ENCODE measurements around the gene CBX4. TPM values are rescaled to one million over a fixed set of nuclear protein-coding genes. Genes with fewer than 3 reads are reported as not detected.
A peak's percentile ranks its signal among the peaks of the same experiment; 100 is the strongest.

The CBX4 gene
- polyA plus RNA-seq, 1 donor from 2014 or later: 31.9 TPM

DNA sequence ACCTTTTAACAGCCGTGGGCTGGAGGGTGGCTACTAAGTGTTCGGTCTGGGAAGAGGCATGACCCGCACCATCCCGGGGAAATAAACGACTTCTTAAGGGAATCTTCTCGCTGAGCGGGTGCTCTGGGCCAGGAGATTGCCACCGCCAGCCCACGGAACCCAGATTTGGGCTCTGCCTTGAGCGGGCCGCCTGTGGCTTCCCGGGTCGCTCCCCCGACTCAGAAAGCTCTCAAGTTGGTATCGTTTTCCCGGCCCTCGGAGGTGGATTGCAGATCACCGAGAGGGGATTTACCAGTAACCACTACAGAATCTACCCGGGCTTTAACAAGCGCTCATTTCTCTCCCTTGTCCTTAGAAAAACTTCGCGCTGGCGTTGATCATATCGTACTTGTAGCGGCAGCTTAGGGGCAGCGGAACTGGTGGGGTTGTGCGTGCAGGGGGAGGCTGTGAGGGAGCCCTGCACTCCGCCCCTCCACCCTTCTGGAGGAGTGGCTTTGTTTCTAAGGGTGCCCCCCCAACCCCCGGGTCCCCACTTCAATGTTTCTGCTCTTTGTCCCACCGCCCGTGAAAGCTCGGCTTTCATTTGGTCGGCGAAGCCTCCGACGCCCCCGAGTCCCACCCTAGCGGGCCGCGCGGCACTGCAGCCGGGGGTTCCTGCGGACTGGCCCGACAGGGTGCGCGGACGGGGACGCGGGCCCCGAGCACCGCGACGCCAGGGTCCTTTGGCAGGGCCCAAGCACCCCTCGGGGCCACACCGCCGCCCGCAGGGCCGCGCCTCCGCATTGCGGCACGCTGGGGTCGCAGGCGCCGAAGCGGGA, 3.6 kb upstream of the CBX4 start:
- Histone ChIP-seq H3K36me3 (ENCODE audit: insufficient read depth, low read length) (no peaks in the 10 kb centered on the region), H4K20me1 (ENCODE audit: insufficient read depth) (peaks cover 4% of the 10 kb centered on the region), H3K9me3 (ENCODE audit: low read length) (no peaks in the 10 kb centered on the region), H3K4me3 (ENCODE audit: low read length) (peak overlapping the region; percentile 61), H3K27ac (ENCODE audit: low read length) (no peak overlapping the region), H3K27me3 (ENCODE audit: insufficient read depth, low read depth, low read length) (peaks cover 57% of the 10 kb centered on the region), H3F3A (ENCODE audit: insufficient read depth, low read length, poor library complexity, severe bottlenecking) (no peaks in the 10 kb centered on the region), H3K9me2 (ENCODE audit: insufficient read depth, low read length) (no peaks in the 10 kb centered on the region), H3K4me2 (ENCODE audit: low read length) (no peak overlapping the region), H2AFZ (ENCODE audit: low read depth, low read length) (no peak overlapping the region), H3K9ac (ENCODE audit: low read length) (peak overlapping the region; percentile 57), H3K79me2 (replicated peaks; ENCODE audit: insufficient read depth, low read length) (peaks cover under 1% of the 10 kb centered on the region)
- TF ChIP-seq EZH2 (IDR thresholded peaks at IDR 0.05; ENCODE audit: borderline replicate concordance, insufficient read depth, low read length, poor library complexity, severe bottlenecking) (peak; percentile 5), EP300 (conservative IDR thresholded peaks at IDR 0.05; ENCODE audit: poor library complexity, severe bottlenecking) (no peak), SMC3 (conservative IDR thresholded peaks at IDR 0.05; ENCODE audit: poor library complexity) (no peak), TAF1 (IDR thresholded peaks at IDR 0.05; ENCODE audit: low read depth) (no peak), MXI1 (conservative IDR thresholded peaks at IDR 0.05; ENCODE audit: poor library complexity, severe bottlenecking) (no peak), POLR2AphosphoS5 (IDR thresholded peaks at IDR 0.05) (no peak)

DNA sequence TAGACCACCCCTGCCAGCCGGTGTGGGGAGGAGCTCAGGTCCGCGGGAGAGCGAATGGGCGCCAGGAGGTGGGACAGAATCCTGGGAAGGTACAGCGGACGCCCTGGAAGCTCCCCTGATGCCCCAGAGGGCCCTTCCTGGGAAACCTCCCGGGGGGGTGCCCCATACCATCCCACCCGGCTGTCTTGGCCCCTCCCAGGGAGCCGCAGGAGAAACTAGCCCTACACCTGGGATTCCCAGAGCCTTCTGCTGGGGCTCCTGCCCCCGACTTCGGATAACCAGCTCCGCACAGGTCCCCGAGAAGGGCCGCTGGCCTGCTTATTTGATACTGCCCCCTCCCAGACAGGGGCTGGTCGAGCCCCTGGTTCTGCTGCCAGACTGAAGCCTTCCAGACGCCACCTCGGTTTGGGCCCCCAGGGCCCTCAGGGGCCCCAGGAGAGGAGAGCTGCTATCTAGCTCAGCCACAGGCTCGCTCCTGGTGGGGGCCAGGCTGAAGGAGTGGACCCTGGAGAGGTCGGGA, 3.0 kb upstream of the CBX4 start:
- H3K9ac ChIP-seq (ENCODE audit: low read length): peak overlapping the region; percentile 18
- H3F3A ChIP-seq (ENCODE audit: insufficient read depth, low read length, poor library complexity, severe bottlenecking): no peaks in the 10 kb centered on the region
- H3K9me3 ChIP-seq (ENCODE audit: low read length): no peaks in the 10 kb centered on the region
- H2AFZ ChIP-seq (ENCODE audit: low read depth, low read length): no peak overlapping the region
- H4K20me1 ChIP-seq (ENCODE audit: insufficient read depth): peaks cover 10% of the 10 kb centered on the region
- H3K36me3 ChIP-seq (ENCODE audit: insufficient read depth, low read length): no peaks in the 10 kb centered on the region
- peaks cover 57% of the 10 kb centered on the region for H3K27me3 ChIP-seq (ENCODE audit: insufficient read depth, low read depth, low read length)
- no peak overlapping the region for H3K27ac ChIP-seq (ENCODE audit: low read length)
- peaks cover 7% of the 10 kb centered on the region for H3K79me2 ChIP-seq (replicated peaks; ENCODE audit: insufficient read depth, low read length)
- H3K4me2 ChIP-seq (ENCODE audit: low read length): no peak overlapping the region
- no peak overlapping the region for H3K4me3 ChIP-seq (ENCODE audit: low read length)
- TF ChIP-seq EZH2 (IDR thresholded peaks at IDR 0.05; ENCODE audit: borderline replicate concordance, insufficient read depth, low read length, poor library complexity, severe bottlenecking) (peak; percentile 30), POLR2AphosphoS5 (IDR thresholded peaks at IDR 0.05) (no peak), TAF1 (IDR thresholded peaks at IDR 0.05; ENCODE audit: low read depth) (no peak), SMC3 (conservative IDR thresholded peaks at IDR 0.05; ENCODE audit: poor library complexity) (no peak), RAD21 (conservative IDR thresholded peaks at IDR 0.05) (no peak), EP300 (conservative IDR thresholded peaks at IDR 0.05; ENCODE audit: poor library complexity, severe bottlenecking) (no peak), MXI1 (conservative IDR thresholded peaks at IDR 0.05; ENCODE audit: poor library complexity, severe bottlenecking) (no peak)
- TF ChIP-seq, protein P1, sequence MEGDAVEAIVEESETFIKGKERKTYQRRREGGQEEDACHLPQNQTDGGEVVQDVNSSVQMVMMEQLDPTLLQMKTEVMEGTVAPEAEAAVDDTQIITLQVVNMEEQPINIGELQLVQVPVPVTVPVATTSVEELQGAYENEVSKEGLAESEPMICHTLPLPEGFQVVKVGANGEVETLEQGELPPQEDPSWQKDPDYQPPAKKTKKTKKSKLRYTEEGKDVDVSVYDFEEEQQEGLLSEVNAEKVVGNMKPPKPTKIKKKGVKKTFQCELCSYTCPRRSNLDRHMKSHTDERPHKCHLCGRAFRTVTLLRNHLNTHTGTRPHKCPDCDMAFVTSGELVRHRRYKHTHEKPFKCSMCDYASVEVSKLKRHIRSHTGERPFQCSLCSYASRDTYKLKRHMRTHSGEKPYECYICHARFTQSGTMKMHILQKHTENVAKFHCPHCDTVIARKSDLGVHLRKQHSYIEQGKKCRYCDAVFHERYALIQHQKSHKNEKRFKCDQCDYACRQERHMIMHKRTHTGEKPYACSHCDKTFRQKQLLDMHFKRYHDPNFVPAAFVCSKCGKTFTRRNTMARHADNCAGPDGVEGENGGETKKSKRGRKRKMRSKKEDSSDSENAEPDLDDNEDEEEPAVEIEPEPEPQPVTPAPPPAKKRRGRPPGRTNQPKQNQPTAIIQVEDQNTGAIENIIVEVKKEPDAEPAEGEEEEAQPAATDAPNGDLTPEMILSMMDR (IDR thresholded peaks at IDR 0.05; ENCODE audit: poor library complexity, severe bottlenecking): no peak
- no peaks in the 10 kb centered on the region for H3K9me2 ChIP-seq (ENCODE audit: insufficient read depth, low read length)

DNA sequence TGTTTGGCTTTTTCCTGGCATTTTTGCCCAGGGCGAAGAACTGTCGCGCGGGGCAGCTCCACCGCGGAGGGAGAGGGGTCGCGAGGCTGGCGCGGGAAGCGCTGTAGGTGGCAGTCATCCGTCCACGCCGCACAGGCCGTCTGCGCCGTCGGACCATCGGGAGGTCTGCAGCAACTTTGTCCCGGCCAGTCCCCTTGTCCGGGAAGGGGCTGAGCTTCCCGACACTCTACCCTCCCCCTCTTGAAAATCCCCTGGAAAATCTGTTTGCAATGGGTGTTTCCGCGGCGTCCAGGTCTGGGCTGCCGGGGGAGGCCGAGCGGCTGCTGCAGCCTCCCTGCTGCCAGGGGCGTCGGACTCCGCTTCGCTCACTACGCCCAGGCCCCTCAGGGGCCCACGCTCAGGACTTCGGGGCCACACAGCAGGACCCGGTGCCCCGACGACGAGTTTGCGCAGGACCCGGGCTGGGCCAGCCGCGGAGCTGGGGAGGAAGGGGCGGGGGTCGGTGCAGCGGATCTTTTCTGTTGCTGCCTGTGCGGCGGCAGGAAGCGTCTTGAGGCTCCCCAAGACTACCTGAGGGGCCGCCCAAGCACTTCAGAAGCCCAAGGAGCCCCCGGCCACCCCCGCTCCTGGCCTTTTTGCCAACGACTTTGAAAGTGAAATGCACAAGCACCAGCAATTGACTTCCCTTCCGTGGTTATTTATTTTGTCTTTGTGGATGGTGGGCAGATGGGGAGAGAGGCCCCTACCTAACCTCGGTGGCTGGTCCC, 2.3 kb upstream of the CBX4 start:
- H3K79me2 ChIP-seq (replicated peaks; ENCODE audit: insufficient read depth, low read length): peaks cover 13% of the 10 kb centered on the region
- no peaks in the 10 kb centered on the region for H3K9me2 ChIP-seq (ENCODE audit: insufficient read depth, low read length)
- H3K27ac ChIP-seq (ENCODE audit: low read length): no peak overlapping the region
- peak overlapping the region; percentile 18 for H3K9ac ChIP-seq (ENCODE audit: low read length)
- no peak overlapping the region for H3K4me3 ChIP-seq (ENCODE audit: low read length)
- H2AFZ ChIP-seq (ENCODE audit: low read depth, low read length): no peak overlapping the region
- peaks cover 17% of the 10 kb centered on the region for H4K20me1 ChIP-seq (ENCODE audit: insufficient read depth)
- H3K36me3 ChIP-seq (ENCODE audit: insufficient read depth, low read length): no peaks in the 10 kb centered on the region
- H3K4me2 ChIP-seq (ENCODE audit: low read length): no peak overlapping the region
- peaks cover 57% of the 10 kb centered on the region for H3K27me3 ChIP-seq (ENCODE audit: insufficient read depth, low read depth, low read length)
- H3F3A ChIP-seq (ENCODE audit: insufficient read depth, low read length, poor library complexity, severe bottlenecking): no peaks in the 10 kb centered on the region
- TF ChIP-seq MXI1 (conservative IDR thresholded peaks at IDR 0.05; ENCODE audit: poor library complexity, severe bottlenecking): no peak
- peak; percentile 5 for TF ChIP-seq POLR2AphosphoS5 (IDR thresholded peaks at IDR 0.05)
- TF ChIP-seq EZH2 (IDR thresholded peaks at IDR 0.05; ENCODE audit: borderline replicate concordance, insufficient read depth, low read length, poor library complexity, severe bottlenecking): peak; percentile 14
- H3K9me3 ChIP-seq (ENCODE audit: low read length): no peaks in the 10 kb centered on the region
